ENCODE results near the gene MANEA.

- no peak for TF ChIP-seq CTCF (conservative IDR thresholded peaks at IDR 0.05 in 1 of 2, IDR thresholded peaks at IDR 0.05 in 1 of 2; ENCODE audit: extremely low read depth in 1 of 2, insufficient read depth in 1 of 2, low read depth in 1 of 2, low read length in 2 of 2)
- no peak for TF ChIP-seq EZH2 (IDR thresholded peaks at IDR 0.05; ENCODE audit: borderline replicate concordance, low read length)
Measured at GRCh38 chr6:95546148-95546547, 31.2 kb upstream of the MANEA start.
